ENCODE measurements around the gene OR52D1.

DNA sequence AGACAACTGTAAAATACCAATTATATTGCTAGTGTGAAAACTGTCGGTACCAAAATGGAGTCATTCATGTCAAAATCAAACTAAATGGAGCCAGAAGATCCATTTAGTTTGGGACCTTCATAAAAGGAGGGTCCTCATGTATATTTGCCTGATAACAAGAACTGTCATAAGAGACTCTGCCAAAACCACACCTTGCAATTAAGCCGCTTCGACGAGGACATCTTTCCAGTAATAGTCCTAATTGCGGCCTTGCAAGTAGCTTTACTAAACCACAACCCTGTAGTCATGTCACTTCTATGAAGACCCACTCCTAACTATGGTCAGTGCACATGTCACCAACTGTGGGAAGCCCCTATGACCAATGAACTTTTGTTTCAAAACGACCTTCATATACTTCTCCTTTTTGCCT is 11.9 kb downstream of the OR52D1 start:
- TF ChIP-seq POLR2A (IDR thresholded peaks at IDR 0.05), result no peak
- TF ChIP-seq, protein P1, sequence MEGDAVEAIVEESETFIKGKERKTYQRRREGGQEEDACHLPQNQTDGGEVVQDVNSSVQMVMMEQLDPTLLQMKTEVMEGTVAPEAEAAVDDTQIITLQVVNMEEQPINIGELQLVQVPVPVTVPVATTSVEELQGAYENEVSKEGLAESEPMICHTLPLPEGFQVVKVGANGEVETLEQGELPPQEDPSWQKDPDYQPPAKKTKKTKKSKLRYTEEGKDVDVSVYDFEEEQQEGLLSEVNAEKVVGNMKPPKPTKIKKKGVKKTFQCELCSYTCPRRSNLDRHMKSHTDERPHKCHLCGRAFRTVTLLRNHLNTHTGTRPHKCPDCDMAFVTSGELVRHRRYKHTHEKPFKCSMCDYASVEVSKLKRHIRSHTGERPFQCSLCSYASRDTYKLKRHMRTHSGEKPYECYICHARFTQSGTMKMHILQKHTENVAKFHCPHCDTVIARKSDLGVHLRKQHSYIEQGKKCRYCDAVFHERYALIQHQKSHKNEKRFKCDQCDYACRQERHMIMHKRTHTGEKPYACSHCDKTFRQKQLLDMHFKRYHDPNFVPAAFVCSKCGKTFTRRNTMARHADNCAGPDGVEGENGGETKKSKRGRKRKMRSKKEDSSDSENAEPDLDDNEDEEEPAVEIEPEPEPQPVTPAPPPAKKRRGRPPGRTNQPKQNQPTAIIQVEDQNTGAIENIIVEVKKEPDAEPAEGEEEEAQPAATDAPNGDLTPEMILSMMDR (IDR thresholded peaks at IDR 0.05), result no peak

All from suprapubic skin (tissue), 3 donors.